HG03354 (cell line): ENCODE results near the gene IQGAP2.

Experiments used
- ATAC-seq: cut with Tn5 transposase; IDR thresholded peaks from one replicate; pipeline ENCODE4 v1.9.1; 2021; ENCODE audit warnings: mild to moderate bottlenecking; ENCODE audit not compliant: unreplicated experiment, poor library complexity, severe bottlenecking

IQGAP2 gene

DNA sequence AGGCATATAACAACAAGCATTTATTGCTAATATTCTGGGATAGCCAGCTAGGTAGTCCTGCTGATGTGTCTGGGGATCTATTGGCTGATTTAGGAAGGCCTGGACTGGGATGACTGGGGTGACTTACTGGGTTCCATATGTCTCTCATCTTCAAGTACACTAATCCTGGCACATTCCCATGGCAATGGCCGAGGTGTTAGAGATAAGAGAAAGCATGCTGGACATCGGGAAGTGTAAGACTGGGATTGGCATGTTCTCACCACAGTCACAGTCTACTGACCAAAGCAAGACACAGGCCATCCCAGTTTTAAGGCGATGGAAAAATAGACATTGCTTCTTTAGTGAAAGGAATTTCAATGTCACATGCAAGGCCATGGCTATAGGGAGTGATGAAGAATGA, 342.6 kb downstream of the IQGAP2 start:
- no peak for ATAC-seq

DNA sequence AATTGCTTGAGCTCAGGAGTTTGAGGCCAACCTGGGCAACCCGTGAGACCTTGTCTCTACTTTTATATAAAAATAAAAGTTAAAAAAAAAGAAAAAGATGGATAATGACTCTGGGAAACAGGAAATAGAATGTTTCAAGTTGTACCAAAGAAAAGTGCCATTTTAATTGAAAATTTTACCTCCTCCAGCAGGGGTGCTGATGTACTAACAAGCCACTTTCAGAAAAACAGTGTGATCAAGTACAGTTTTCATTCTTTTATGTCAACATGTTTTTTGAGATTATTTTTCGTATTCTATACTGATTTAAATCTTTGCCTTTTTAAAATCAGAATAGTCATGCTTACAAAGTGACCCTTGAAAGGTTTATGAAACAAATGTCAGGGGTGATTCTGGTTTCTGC, 343.6 kb downstream of the IQGAP2 start:
- ATAC-seq = no peak

DNA sequence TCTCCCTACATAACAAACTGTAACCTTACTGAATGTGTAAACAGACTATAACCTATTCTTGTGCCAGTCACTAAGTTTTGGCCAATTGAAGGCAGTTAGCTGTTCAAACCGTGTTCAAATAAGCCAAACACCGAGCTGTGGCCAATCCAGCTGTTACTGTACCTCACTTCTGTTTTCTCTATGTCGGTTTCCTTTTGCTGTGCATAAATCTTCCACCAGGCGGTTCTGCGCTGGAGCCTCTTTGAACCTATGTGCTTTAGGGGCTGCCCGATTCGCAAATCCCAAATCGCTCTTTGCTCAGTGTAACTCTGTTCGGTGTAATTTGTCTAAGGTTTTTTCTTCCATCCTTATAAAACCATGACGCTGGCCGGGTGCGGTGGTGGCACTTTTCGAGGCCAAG, 344.6 kb downstream of the IQGAP2 start:
- no peak for ATAC-seq

DNA sequence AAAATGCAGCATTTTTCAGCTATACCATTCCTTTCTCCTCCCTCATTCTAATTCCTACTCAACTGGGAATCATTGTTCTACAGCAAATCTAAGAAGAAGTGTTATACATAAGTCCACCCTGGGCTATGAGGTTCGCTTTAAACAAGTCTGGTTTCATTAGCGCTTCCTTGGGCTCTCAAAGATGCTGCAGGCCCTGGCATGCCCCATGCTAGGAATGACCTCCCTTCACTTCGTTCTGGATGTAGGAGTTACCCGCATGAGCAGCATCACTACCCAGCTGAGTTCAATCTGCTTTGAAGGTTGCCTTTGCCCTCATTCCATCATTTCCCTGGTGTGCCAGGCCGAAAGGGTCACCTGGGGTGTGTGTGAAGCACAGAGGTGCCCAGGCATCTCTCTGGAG, 348.2 kb downstream of the IQGAP2 start:
- ATAC-seq = no peak

DNA sequence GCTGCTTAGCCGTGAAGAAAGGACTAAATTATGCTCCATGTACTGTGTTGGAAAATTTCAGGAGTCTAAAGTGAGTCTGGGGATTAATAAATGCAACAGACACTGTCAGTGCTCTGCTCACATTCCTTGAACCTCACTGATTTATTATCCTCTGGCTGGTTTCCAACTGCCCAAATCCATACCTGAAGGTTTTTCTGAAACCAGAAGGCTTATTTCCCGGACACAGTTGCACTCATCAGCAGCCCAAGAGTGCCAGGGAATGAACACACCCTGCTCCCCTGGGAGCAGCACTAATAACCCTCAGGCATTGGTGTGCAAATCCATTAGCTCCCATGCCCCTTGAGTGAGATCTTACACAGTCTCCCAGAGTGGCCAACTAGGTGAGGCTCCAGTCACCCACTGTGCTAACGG, 351.6 kb downstream of the IQGAP2 start:
- no peak for ATAC-seq

DNA sequence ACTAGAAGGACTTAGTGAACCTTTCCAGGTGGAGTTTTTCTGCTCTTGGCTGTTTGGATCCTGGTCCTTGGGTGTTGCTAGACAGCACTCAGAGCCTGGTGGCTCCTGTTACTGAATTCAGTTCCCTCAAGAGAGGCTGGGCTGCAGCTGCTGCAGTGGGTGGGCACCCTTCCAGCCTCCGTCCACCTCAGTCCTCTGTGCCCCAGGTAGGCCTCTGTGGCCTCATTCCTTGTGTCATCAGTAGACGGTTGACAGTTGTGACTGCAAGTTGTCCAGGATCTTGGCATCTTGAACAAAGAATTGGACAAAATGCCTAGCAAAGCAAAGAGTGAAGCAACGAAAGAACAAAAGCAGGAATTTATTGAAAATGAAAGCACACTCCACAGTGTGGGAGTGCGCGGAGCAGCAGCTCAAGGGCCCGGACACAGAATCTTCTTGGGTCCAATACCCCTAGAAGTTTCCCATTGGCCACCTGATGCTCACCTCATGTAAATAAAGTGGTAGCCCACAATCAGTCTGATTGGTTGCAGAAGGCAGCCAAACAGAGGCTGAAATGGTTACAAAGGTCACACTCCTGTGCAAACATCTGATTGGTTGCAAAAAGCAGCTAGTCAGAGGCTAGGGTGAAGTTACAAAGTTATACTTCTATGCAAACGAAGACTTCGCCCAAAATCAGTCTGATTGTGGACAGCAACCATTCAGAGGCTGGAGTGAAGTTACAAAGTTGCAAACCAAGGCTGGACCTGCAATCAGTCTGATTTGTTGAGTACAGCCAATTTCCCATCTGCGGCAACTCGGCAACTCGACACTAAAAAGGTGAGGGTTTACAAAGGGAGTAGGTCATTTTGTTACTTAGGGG, 352.9 kb downstream of the IQGAP2 start:
- no peak for ATAC-seq

DNA sequence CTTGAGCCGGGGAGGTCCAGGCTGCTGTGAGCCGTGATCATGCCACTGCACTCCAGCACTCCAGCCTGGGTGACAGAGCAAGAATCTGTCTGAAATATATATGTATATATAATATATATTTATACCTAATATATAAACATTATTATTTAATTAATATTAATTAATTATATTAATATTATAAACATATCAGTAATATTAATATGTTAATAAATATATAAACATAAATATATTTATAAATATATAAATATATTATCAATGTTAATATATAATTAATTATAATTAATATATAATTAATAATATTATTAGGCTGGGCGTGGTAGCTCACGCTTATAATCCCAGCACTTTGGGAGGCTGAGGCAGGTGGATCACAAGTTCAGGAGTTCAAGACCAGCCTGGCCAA, 354.0 kb downstream of the IQGAP2 start:
- no peak for ATAC-seq
